Small intestine (tissue), 7 donors: Measurements from ENCODE around the gene GLRA2. TPM values are rescaled to one million over a fixed set of nuclear protein-coding genes. Genes with fewer than 3 reads are reported as not detected.

Experiments used
- DNase-seq, 2 donors: peaks; one replicate each; pipeline versions ENCODE4 v3.0.0 to v3.0.0-alpha.2; 2013
- FAIRE-seq: peaks from 2 replicates; lab custom pipeline; 2012; peaks lifted over from hg19 to GRCh38; lab: Jason Lieb, UNC
- H3K27ac ChIP-seq, 3 donors: one replicate each; pipeline ENCODE4 v1.5.1; 2013; ENCODE audit warnings: low read length in 2 of 3, mild to moderate bottlenecking in 2 of 3, control low read depth in 1 of 3, inconsistent platforms in 1 of 3, low read depth in 1 of 3, moderate library complexity in 1 of 3
- H3K27me3 ChIP-seq, 3 donors: one replicate each; pipeline ENCODE4 v1.6.1; 2013; ENCODE audit warnings: low read length in 3 of 3, inconsistent platforms in 1 of 3; ENCODE audit not compliant: control insufficient read depth in 3 of 3, insufficient read depth in 3 of 3
- H3K36me3 ChIP-seq, 3 donors: one replicate each; pipeline ENCODE4 v1.6.1; 2013; ENCODE audit warnings: low read length in 3 of 3, inconsistent platforms in 1 of 3, low read depth in 1 of 3, mild to moderate bottlenecking in 1 of 3, moderate library complexity in 1 of 3; ENCODE audit not compliant: control insufficient read depth in 3 of 3, insufficient read depth in 2 of 3
- H3K4me1 ChIP-seq, 3 donors: one replicate each; pipeline ENCODE4 v1.6.1; 2013; ENCODE audit warnings: low read length in 2 of 3, inconsistent platforms in 1 of 3, low read depth in 1 of 3, mild to moderate bottlenecking in 1 of 3, moderate library complexity in 1 of 3; ENCODE audit not compliant: control insufficient read depth in 3 of 3, insufficient read depth in 2 of 3
- H3K4me3 ChIP-seq, 3 donors: one replicate each; pipeline ENCODE4 v1.5.1; 2013; ENCODE audit warnings: low read length in 3 of 3, control low read depth in 1 of 3, inconsistent platforms in 1 of 3, low read depth in 1 of 3, mild to moderate bottlenecking in 1 of 3, moderate library complexity in 1 of 3
- H3K9me3 ChIP-seq, 2 donors: one replicate each; pipeline ENCODE4 v1.6.1; 2013; ENCODE audit warnings: low read depth in 1 of 2, low read length in 1 of 2; ENCODE audit not compliant: control insufficient read depth in 2 of 2, insufficient read depth in 1 of 2
- WGBS, 3 donors: extraction: QIAGEN DNeasy Blood & Tissue Kit; methylation state at CpG; one replicate each; pipeline ENCODE4 v1.1.7; 2013; 5-methylcytosine and 5-hydroxymethylcytosine counted together
- polyA plus RNA-seq, 4 donors: library from polyadenylated mRNA; stranded (reverse) in 3 of 4; unstranded in 1 of 4; fragments of 200-250 nt in 3 of 4; fragments of 120-200 nt in 1 of 4; gene quantifications; one replicate each; pipeline versions ENCODE4 v1.2.1 to v1.2.3, GENCODE V29; 2013
- donor health status: healthy with polysubstance abuse.
- donor health status: control.
- donor health status: control.
- donor health status: Bipolar disorder and iron deficiency.
- donor health status: healthy.

The GLRA2 gene
- polyA plus RNA-seq, 4 donors = 0.15 to 0.33 TPM; not detected in 2

DNA sequence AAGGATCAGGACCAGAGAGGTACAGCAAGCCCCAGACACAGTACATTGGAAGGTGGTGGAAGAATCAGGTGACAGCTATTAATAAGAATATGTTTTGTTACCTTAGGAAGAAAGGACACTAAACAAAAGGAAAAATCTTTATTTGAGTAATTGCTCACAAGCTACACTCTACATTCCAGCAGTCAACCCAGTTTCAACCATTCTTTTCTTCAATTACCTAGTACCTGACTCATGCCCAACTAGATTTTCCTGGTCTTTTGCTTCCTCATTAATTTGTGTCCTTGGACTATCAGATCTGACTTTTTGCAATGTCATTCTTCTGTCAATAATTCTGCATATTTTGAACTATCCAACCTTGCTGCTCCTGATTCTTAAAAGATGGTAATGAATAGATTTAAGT lies 22.5 kb upstream of the GLRA2 start:
- no peak for FAIRE-seq
- peaks cover 0 to 4% (median 0%) of the 10 kb centered on the region in 3 donors for H3K4me1 ChIP-seq
- DNase-seq = no peak
- H3K4me3 ChIP-seq = no peak overlapping the region
- H3K27me3 ChIP-seq = no peaks in the 10 kb centered on the region
- H3K27ac ChIP-seq = no peak overlapping the region
- no peaks in the 10 kb centered on the region for H3K36me3 ChIP-seq
- no peaks in the 10 kb centered on the region for H3K9me3 ChIP-seq

GRCh38 chrX:14508025-14508690 lies 21.2 kb upstream of the GLRA2 start:
- DNase-seq (no peak), FAIRE-seq (no peak)
- peaks cover 0 to 4% (median 0%) of the 10 kb centered on the region in 3 donors for H3K4me1 ChIP-seq
- no peak overlapping the region for H3K4me3 ChIP-seq
- no peaks in the 10 kb centered on the region for H3K27me3 ChIP-seq
- H3K36me3 ChIP-seq = no peaks in the 10 kb centered on the region
- WGBS, 3 donors = 39 to 60% (median 48%) methylated on average over 3 of the region's 3 CpGs
- no peak overlapping the region for H3K27ac ChIP-seq
- H3K9me3 ChIP-seq = no peaks in the 10 kb centered on the region

GRCh38 chrX:14509325-14510057 lies 19.8 kb upstream of the GLRA2 start:
- Histone ChIP-seq H3K27ac (no peak overlapping the region), H3K4me1 (peaks cover 0 to 4% (median 0%) of the 10 kb centered on the region in 3 donors), H3K9me3 (no peaks in the 10 kb centered on the region), H3K4me3 (no peak overlapping the region), H3K27me3 (no peaks in the 10 kb centered on the region), H3K36me3 (no peaks in the 10 kb centered on the region)
- no peak for FAIRE-seq
- peak in 1 of 2 donors; percentile 33 for DNase-seq
- 28 to 59% (median 36%) methylated on average over 4 of the region's 4 CpGs for WGBS, 3 donors

- peak; percentile 65 to 73 for DNase-seq
- Histone ChIP-seq H3K27me3 (no peaks in the 10 kb centered on the region), H3K36me3 (no peaks in the 10 kb centered on the region), H3K27ac (no peak overlapping the region), H3K4me3 (peak overlapping the region in 1 of 3 donors; percentile 39), H3K4me1 (no peaks in the 10 kb centered on the region), H3K9me3 (no peaks in the 10 kb centered on the region)
- WGBS, 3 donors = 12 to 18% (median 15%) methylated on average over 14 of the region's 14 CpGs
- FAIRE-seq = no peak
Measured at GRCh38 chrX:14528629-14529289, 577 bp upstream of the GLRA2 start.

GRCh38 chrX:14533867-14534266 lies 4.5 kb downstream of the GLRA2 start:
- Histone ChIP-seq H3K27me3 (no peaks in the 10 kb centered on the region), H3K27ac (no peak overlapping the region), H3K36me3 (no peaks in the 10 kb centered on the region), H3K4me3 (no peak overlapping the region), H3K9me3 (no peaks in the 10 kb centered on the region), H3K4me1 (no peaks in the 10 kb centered on the region)
- DNase-seq (peak; percentile 7 to 15), FAIRE-seq (no peak)
- WGBS, 3 donors = 15 to 45% (median 16%) methylated on average over 1 of the region's 1 CpG

DNA sequence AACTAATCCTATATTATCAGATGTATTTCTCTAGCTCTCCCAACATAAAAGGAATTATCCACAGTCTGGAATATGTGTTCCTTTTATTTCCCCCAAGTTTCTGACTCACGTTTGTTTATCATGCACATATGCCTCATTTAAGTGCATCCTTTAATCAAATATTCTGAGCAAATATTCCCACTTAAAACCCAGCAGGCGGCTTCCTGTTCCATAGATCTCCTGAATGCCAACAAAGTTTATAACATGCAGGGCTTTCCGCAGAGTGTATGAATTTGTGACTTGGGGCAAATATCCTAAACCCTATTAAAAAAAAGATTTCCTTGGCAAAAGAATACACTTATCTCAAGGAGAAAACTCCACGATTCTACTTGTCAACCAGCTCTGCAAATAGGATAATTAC lies 16.9 kb downstream of the GLRA2 start:
- Histone ChIP-seq H3K9me3 (no peaks in the 10 kb centered on the region), H3K27me3 (no peaks in the 10 kb centered on the region), H3K27ac (no peak overlapping the region), H3K4me1 (no peaks in the 10 kb centered on the region), H3K4me3 (no peak overlapping the region), H3K36me3 (no peaks in the 10 kb centered on the region)
- no peak for FAIRE-seq
- no peak for DNase-seq
- 46 to 68% (median 58%) methylated on average over 4 of the region's 4 CpGs for WGBS, 3 donors

- Histone ChIP-seq H3K4me1 (no peaks in the 10 kb centered on the region), H3K4me3 (no peak overlapping the region), H3K36me3 (no peaks in the 10 kb centered on the region), H3K9me3 (no peaks in the 10 kb centered on the region), H3K27ac (no peak overlapping the region), H3K27me3 (no peaks in the 10 kb centered on the region)
- 21 to 45% (median 27%) methylated on average over 3 of the region's 3 CpGs for WGBS, 3 donors
- FAIRE-seq (no peak), DNase-seq (peak; percentile 0 to 1)
Measured at GRCh38 chrX:14554131-14554715, 24.9 kb downstream of the GLRA2 start.

DNA sequence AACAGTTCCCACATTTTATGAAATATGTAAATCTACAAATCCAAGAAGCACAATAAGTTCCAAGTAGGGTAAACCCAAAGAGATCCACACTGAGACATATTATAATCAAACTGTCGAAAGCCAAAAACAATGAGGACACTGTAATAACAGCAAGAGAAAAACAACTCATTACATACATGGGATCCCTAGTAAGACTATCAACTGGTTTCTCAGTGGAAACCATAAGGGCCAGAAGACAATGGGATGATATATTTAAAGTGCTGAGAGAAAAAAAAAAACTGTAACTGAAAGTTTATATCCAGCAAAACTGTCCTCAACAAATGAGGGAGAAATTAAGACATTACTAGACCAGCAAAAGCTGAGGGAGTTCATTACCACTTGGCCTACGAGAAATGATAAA lies 34.7 kb downstream of the GLRA2 start:
- H3K9me3 ChIP-seq = no peaks in the 10 kb centered on the region
- no peak overlapping the region for H3K4me3 ChIP-seq
- no peaks in the 10 kb centered on the region for H3K27me3 ChIP-seq
- H3K36me3 ChIP-seq = no peaks in the 10 kb centered on the region
- no peak overlapping the region for H3K27ac ChIP-seq
- H3K4me1 ChIP-seq = no peaks in the 10 kb centered on the region
- DNase-seq (no peak), FAIRE-seq (no peak)
- 70 to 84% (median 84%) methylated on average over 2 of the region's 2 CpGs for WGBS, 3 donors
